B cell (primary cell): ENCODE data around the gene VEGFB.

Experiments used
- CTCF ChIP-seq: fragments of 200-600 bp; IDR thresholded peaks from one replicate; pipeline ENCODE4 v1.8.0; 2022; ENCODE audit warnings: antibody characterized with exemption, mild to moderate bottlenecking
- EZH2 ChIP-seq: IDR thresholded peaks from 2 replicates; pipeline ENCODE4 v1.6.1; 2012; ENCODE audit warnings: borderline replicate concordance, low read depth, mild to moderate bottlenecking, moderate library complexity, low read length; ENCODE audit not compliant: insufficient read depth, poor library complexity, severe bottlenecking

- TF ChIP-seq CTCF (no peak), EZH2 (no peak)
Observed at GRCh38 chr11:64245797-64246620, 11.6 kb downstream of the VEGFB start.
